ENCODE results near the gene TMEM255B. TPM values are rescaled to one million over a fixed set of nuclear protein-coding genes. Genes with fewer than 3 reads are reported as not detected.

TMEM255B gene
- total RNA-seq, 1 experiment from 2014 or later = 0.61 TPM

DNA sequence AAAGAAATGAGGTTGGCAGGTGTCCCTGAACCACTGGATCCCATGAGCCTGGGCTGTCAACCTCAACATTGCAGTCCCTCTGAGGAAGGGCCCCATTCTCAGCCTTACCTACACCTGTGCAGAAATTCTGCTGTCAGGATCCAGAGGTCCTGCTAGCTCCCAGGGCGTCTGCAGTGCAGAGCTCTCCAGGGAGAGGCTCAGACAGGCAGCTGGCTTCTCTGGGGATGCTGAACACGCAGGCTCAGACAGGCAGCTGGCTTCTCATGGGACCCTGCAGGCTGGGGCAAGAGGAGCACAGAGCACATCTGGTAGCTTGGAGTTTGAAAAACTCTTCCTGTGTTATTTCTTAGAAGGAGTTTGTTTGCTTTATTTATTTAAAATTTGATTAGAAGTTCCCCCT is 50.9 kb downstream of the TMEM255B start:
- Histone ChIP-seq H3K27me3 (ENCODE audit: insufficient read depth, low read depth) (peaks cover 30% of the 10 kb centered on the region), H3F3A (ENCODE audit: insufficient read depth, low read depth) (peaks cover 18% of the 10 kb centered on the region; the same call in 1 of the 2 replicates), H3K9me3 (ENCODE audit: insufficient read depth, low read depth) (0 out of 2 replicates have a peak, but pooled peaks cover 4% of the 10 kb centered on the region), H3K4me3 (no peak overlapping the region), H3K4me2 (no peak overlapping the region), H3K9me2 (ENCODE audit: insufficient read depth) (no peaks in the 10 kb centered on the region), H2AFZ (no peak overlapping the region), H3K27ac (no peak overlapping the region), H3K79me2 (ENCODE audit: low read depth) (no peaks in the 10 kb centered on the region), H4K20me1 (ENCODE audit: insufficient read depth) (no peaks in the 10 kb centered on the region), H3K36me3 (ENCODE audit: low read depth) (no peaks in the 10 kb centered on the region), H3K4me1 (replicated peaks; ENCODE audit: insufficient read depth) (peaks cover 19% of the 10 kb centered on the region)
- no TSS peak for BruUV-seq (replicated peaks)
- ChIA-PET CTCF (no interaction called here), POLR2A (ENCODE audit: unreplicated experiment) (no interaction called here)
- TF ChIP-seq, protein P1, sequence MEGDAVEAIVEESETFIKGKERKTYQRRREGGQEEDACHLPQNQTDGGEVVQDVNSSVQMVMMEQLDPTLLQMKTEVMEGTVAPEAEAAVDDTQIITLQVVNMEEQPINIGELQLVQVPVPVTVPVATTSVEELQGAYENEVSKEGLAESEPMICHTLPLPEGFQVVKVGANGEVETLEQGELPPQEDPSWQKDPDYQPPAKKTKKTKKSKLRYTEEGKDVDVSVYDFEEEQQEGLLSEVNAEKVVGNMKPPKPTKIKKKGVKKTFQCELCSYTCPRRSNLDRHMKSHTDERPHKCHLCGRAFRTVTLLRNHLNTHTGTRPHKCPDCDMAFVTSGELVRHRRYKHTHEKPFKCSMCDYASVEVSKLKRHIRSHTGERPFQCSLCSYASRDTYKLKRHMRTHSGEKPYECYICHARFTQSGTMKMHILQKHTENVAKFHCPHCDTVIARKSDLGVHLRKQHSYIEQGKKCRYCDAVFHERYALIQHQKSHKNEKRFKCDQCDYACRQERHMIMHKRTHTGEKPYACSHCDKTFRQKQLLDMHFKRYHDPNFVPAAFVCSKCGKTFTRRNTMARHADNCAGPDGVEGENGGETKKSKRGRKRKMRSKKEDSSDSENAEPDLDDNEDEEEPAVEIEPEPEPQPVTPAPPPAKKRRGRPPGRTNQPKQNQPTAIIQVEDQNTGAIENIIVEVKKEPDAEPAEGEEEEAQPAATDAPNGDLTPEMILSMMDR (conservative IDR thresholded peaks at IDR 0.05) = no peak
- no peak for TF ChIP-seq EZH2 (IDR thresholded peaks at IDR 0.05; ENCODE audit: low read depth)
- no peak for DNase-seq
- intact Hi-C loops (cut with micrococcal nuclease; ENCODE audit: unreplicated experiment) = no loop called here

DNA sequence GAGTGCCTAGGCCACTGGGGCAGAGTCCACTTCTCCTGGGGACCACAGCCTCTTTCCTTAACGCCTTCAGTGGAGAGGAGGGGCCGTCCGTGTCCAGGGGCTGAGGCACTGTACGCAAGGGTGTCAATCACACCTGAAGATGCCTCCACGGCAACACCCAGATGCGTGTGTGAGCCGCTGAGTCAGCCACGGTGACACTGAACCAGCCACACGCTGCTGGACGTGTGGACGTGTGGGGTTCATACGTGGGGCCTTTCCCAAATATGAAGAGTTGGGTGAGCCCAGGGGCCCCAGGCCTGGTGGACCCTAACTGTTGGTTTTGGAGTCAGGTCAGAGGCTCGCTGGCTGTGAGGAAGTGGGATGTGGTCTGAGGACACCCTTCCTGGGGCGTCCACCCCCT is 51.6 kb downstream of the TMEM255B start:
- no peaks in the 10 kb centered on the region for H3K79me2 ChIP-seq (ENCODE audit: low read depth)
- peaks cover 18% of the 10 kb centered on the region; the same call in 1 of the 2 replicates for H3F3A ChIP-seq (ENCODE audit: insufficient read depth, low read depth)
- peaks cover 21% of the 10 kb centered on the region for H3K4me1 ChIP-seq (replicated peaks; ENCODE audit: insufficient read depth)
- no peak overlapping the region for H2AFZ ChIP-seq
- CTCF ChIA-PET = no interaction called here
- H3K4me2 ChIP-seq = no peak overlapping the region
- no peak overlapping the region for H3K4me3 ChIP-seq
- H3K9me2 ChIP-seq (ENCODE audit: insufficient read depth) = no peaks in the 10 kb centered on the region
- POLR2A ChIA-PET (ENCODE audit: unreplicated experiment) = no interaction called here
- no TSS peak for BruUV-seq (replicated peaks)
- no peaks in the 10 kb centered on the region for H4K20me1 ChIP-seq (ENCODE audit: insufficient read depth)
- no peak overlapping the region for H3K27ac ChIP-seq
- H3K9me3 ChIP-seq (ENCODE audit: insufficient read depth, low read depth) = 0 out of 2 replicates have a peak, but pooled peaks cover 4% of the 10 kb centered on the region
- peaks cover 23% of the 10 kb centered on the region for H3K27me3 ChIP-seq (ENCODE audit: insufficient read depth, low read depth)
- no peak for TF ChIP-seq EZH2 (IDR thresholded peaks at IDR 0.05; ENCODE audit: low read depth)
- TF ChIP-seq, protein P1 (conservative IDR thresholded peaks at IDR 0.05) = no peak
- no peaks in the 10 kb centered on the region for H3K36me3 ChIP-seq (ENCODE audit: low read depth)
- intact Hi-C loops (cut with micrococcal nuclease; ENCODE audit: unreplicated experiment) = no loop called here
- no peak for DNase-seq

DNA sequence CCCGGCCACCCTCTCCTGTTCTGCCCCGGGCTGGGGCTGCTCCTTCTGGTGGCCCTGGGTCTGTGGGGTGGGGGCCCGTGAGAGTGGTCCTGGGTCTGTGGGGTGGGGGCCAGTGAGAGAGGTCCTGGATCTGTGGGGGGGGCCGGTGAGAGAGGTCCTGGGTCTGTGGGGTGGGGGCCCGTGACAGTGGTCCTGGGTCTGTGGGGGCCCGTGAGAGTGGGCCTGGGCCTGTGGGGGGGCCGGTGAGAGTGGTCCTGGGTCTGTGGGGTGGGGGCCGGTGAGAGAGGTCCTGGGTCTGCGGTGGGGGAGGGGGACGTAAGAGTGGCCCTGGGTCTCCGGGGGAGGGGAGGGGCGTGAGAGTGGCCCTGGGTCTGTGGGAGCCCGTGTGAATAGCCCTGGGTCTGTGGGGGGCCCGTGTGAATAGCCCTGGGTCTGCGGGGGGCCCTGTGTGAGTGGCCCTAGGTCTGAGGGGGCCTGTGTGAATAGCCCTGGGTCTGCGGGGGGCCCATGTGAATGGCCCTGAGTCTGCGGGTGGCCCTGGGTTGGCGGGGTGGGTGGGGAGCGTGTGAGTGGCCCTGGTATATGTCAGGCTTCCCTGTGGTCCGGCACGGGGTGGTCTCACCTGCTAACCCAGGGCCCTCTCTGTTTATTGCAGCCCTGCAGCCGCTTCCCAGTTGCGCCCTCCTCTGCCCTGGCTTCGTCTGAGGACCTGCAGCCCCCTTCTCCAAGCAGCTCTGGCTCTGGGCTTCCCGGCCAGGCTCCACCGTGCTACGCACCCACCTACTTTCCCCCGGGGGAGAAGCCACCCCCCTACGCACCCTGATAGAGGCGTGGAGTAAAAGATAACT is 52.3 kb downstream of the TMEM255B start:
- CTCF ChIA-PET = no interaction called here
- H3K4me1 ChIP-seq (replicated peaks; ENCODE audit: insufficient read depth) = peaks cover 21% of the 10 kb centered on the region
- H3K79me2 ChIP-seq (ENCODE audit: low read depth) = no peaks in the 10 kb centered on the region
- no peak overlapping the region for H3K4me3 ChIP-seq
- H3K9me3 ChIP-seq (ENCODE audit: insufficient read depth, low read depth) = 0 out of 2 replicates have a peak, but pooled peaks cover 4% of the 10 kb centered on the region
- no peak overlapping the region for H2AFZ ChIP-seq
- H3K27ac ChIP-seq = no peak overlapping the region
- intact Hi-C loops (cut with micrococcal nuclease; ENCODE audit: unreplicated experiment) = no loop called here
- H3K9me2 ChIP-seq (ENCODE audit: insufficient read depth) = no peaks in the 10 kb centered on the region
- POLR2A ChIA-PET (ENCODE audit: unreplicated experiment) = no interaction called here
- DNase-seq = no peak
- H3K36me3 ChIP-seq (ENCODE audit: low read depth) = no peaks in the 10 kb centered on the region
- peaks cover 17% of the 10 kb centered on the region; the same call in 1 of the 2 replicates for H3K27me3 ChIP-seq (ENCODE audit: insufficient read depth, low read depth)
- H3F3A ChIP-seq (ENCODE audit: insufficient read depth, low read depth) = peaks cover 18% of the 10 kb centered on the region; the same call in 1 of the 2 replicates
- BruUV-seq (replicated peaks) = no TSS peak
- H3K4me2 ChIP-seq = no peak overlapping the region
- no peak for TF ChIP-seq EZH2 (IDR thresholded peaks at IDR 0.05; ENCODE audit: low read depth)
- TF ChIP-seq, protein P1 (conservative IDR thresholded peaks at IDR 0.05) = no peak
- no peaks in the 10 kb centered on the region for H4K20me1 ChIP-seq (ENCODE audit: insufficient read depth)
